Body of pancreas (tissue), 4 donors: ENCODE measurements around the gene SORL1.

Source experiments
- POLR2A ChIP-seq, 3 donors: fragments of 450-650 bp; IDR thresholded peaks; one replicate each; pipeline ENCODE4 v1.6.1; 2016; ENCODE audit warnings: antibody characterized with exemption in 3 of 3, mild to moderate bottlenecking in 2 of 3
- TF ChIP-seq, protein P1 (sequence below), 7 experiments: fragments of 450-650 bp in 4 of 7; fragments of 200-600 bp in 3 of 7; sonication (generic) in 3 of 7; IDR thresholded peaks; one replicate each; pipeline ENCODE4 v1.5.1; 2016 to 2019; ENCODE audit warnings: antibody characterized with exemption in 7 of 7

- TF ChIP-seq, protein P1, sequence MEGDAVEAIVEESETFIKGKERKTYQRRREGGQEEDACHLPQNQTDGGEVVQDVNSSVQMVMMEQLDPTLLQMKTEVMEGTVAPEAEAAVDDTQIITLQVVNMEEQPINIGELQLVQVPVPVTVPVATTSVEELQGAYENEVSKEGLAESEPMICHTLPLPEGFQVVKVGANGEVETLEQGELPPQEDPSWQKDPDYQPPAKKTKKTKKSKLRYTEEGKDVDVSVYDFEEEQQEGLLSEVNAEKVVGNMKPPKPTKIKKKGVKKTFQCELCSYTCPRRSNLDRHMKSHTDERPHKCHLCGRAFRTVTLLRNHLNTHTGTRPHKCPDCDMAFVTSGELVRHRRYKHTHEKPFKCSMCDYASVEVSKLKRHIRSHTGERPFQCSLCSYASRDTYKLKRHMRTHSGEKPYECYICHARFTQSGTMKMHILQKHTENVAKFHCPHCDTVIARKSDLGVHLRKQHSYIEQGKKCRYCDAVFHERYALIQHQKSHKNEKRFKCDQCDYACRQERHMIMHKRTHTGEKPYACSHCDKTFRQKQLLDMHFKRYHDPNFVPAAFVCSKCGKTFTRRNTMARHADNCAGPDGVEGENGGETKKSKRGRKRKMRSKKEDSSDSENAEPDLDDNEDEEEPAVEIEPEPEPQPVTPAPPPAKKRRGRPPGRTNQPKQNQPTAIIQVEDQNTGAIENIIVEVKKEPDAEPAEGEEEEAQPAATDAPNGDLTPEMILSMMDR (IDR thresholded peaks at IDR 0.05): no peak
- no peak for TF ChIP-seq POLR2A (IDR thresholded peaks at IDR 0.05)
Observed at GRCh38 chr11:121473064-121473777, 21.1 kb downstream of the SORL1 start.
